H9 (cell line): Measurements from ENCODE around the gene WAPL. TPM values are rescaled to one million over a fixed set of nuclear protein-coding genes. Genes with fewer than 3 reads are reported as not detected.

Experiments
- DNase-seq: peaks from one replicate; pipeline ENCODE4 v3.0.0-alpha.2; 2017
- H2AFZ ChIP-seq: one replicate; pipeline ENCODE4 v1.6.1; 2013; ENCODE audit warnings: mild to moderate bottlenecking, low read length, control low read depth, moderate library complexity
- H2AK5ac ChIP-seq: 2 replicates; pipeline ENCODE4 v1.6.1; 2013; ENCODE audit warnings: low read length, control low read depth, mixed read lengths; ENCODE audit not compliant: insufficient read length
- H2BK120ac ChIP-seq: one replicate; pipeline ENCODE4 v1.6.1; 2013; ENCODE audit warnings: low read depth, mild to moderate bottlenecking, low read length, control low read depth, inconsistent platforms; ENCODE audit not compliant: poor library complexity, severe bottlenecking
- H2BK12ac ChIP-seq: 2 replicates; pipeline ENCODE4 v1.6.1; 2013; ENCODE audit warnings: low read length, control low read depth, mixed read lengths, low read depth; ENCODE audit not compliant: insufficient read length
- H2BK15ac ChIP-seq: 2 replicates; pipeline ENCODE4 v1.6.1; 2013; ENCODE audit warnings: low read depth, low read length, control low read depth
- H2BK20ac ChIP-seq: one replicate; pipeline ENCODE4 v1.6.1; 2013; ENCODE audit warnings: low read depth, mild to moderate bottlenecking, low read length, control low read depth, inconsistent platforms; ENCODE audit not compliant: poor library complexity, severe bottlenecking
- H2BK5ac ChIP-seq: 2 replicates; pipeline ENCODE4 v1.6.1; 2013; ENCODE audit warnings: low read length, control low read depth, mixed read lengths; ENCODE audit not compliant: insufficient read length
- H3K14ac ChIP-seq: 2 replicates; pipeline ENCODE4 v1.6.1; 2013; ENCODE audit warnings: low read length, control low read depth; ENCODE audit not compliant: insufficient read depth
- H3K18ac ChIP-seq: 2 replicates; pipeline ENCODE4 v1.6.1; 2013; ENCODE audit warnings: low read depth, mild to moderate bottlenecking, mixed read lengths, low read length, control low read depth; ENCODE audit not compliant: insufficient read length
- H3K23ac ChIP-seq: 2 replicates; pipeline ENCODE4 v1.6.1; 2013; ENCODE audit warnings: low read length, control low read depth, mixed read lengths, low read depth; ENCODE audit not compliant: insufficient read length
- H3K23me2 ChIP-seq: 2 replicates; pipeline ENCODE4 v1.6.1; 2013; ENCODE audit warnings: low read depth, mild to moderate bottlenecking, mixed read lengths, low read length, control low read depth; ENCODE audit not compliant: insufficient read length, poor library complexity, severe bottlenecking
- H3K27ac ChIP-seq: 2 replicates; pipeline ENCODE4 v1.5.1; 2013; ENCODE audit warnings: low read length, control low read depth, mixed read lengths, low read depth; ENCODE audit not compliant: insufficient read length
- H3K27me3 ChIP-seq: 2 replicates; pipeline ENCODE4 v1.6.1; 2013; ENCODE audit warnings: low read length, control low read depth, inconsistent platforms; ENCODE audit not compliant: insufficient read depth
- H3K4ac ChIP-seq: 2 replicates; pipeline ENCODE4 v1.6.1; 2013; ENCODE audit warnings: low read depth, mild to moderate bottlenecking, control low read depth, inconsistent platforms, low read length, moderate library complexity
- H3K4me1 ChIP-seq: 2 replicates; pipeline ENCODE4 v1.6.1; 2013; ENCODE audit warnings: low read length, control low read depth, inconsistent platforms; ENCODE audit not compliant: insufficient read depth
- H3K4me2 ChIP-seq: 2 replicates; pipeline ENCODE4 v1.6.1; 2013; ENCODE audit warnings: low read length, control low read depth, mixed read lengths; ENCODE audit not compliant: insufficient read length, insufficient read depth
- H3K56ac ChIP-seq: 2 replicates; pipeline ENCODE4 v1.6.1; 2013; ENCODE audit warnings: low read depth, mild to moderate bottlenecking, mixed read lengths, low read length, control low read depth; ENCODE audit not compliant: insufficient read length
- H3K79me1 ChIP-seq: 2 replicates; pipeline ENCODE4 v1.6.1; 2013; ENCODE audit warnings: low read depth, mild to moderate bottlenecking, moderate library complexity, low read length, control low read depth, inconsistent platforms; ENCODE audit not compliant: insufficient read depth, poor library complexity, severe bottlenecking
- H3K79me2 ChIP-seq: 2 replicates; pipeline ENCODE4 v1.6.1; 2013; ENCODE audit warnings: low read length, control low read depth, inconsistent platforms; ENCODE audit not compliant: insufficient read depth
- H3K9ac ChIP-seq: 2 replicates; pipeline ENCODE4 v1.6.1; 2013; ENCODE audit warnings: low read length, control low read depth, mixed read lengths; ENCODE audit not compliant: insufficient read length; ENCODE audit errors: extremely low read depth
- H3K9me3 ChIP-seq: one replicate; pipeline ENCODE4 v1.6.1; 2013; ENCODE audit warnings: low read depth, low read length, inconsistent platforms; ENCODE audit not compliant: control insufficient read depth
- H3T11ph ChIP-seq: one replicate; pipeline ENCODE4 v1.6.1; 2013; ENCODE audit warnings: mild to moderate bottlenecking, low read length, control low read depth, inconsistent platforms
- H4K20me1 ChIP-seq: one replicate; pipeline ENCODE4 v1.6.1; 2013; ENCODE audit not compliant: control insufficient read depth, insufficient read length, insufficient read depth
- H4K5ac ChIP-seq: 2 replicates; pipeline ENCODE4 v1.6.1; 2013; ENCODE audit warnings: low read depth, mild to moderate bottlenecking, mixed read lengths, low read length, control low read depth; ENCODE audit not compliant: insufficient read length
- H4K8ac ChIP-seq: replicated peaks from 2 replicates; pipeline ENCODE4 v1.6.1; 2013; ENCODE audit warnings: low read length, control low read depth, mixed read lengths, low read depth; ENCODE audit not compliant: insufficient read length
- H4K91ac ChIP-seq: 2 replicates; pipeline ENCODE4 v1.6.1; 2013; ENCODE audit warnings: low read depth, mild to moderate bottlenecking, moderate library complexity, mixed read lengths, low read length, control low read depth; ENCODE audit not compliant: insufficient read length
- H3K27ac Mint-ChIP-seq, 3 experiments: 2 replicates in 2 of 3; 3 replicates in 1 of 3; pipeline ENCODE4 v1.8.0; 2020 to 2021; ENCODE audit warnings: mixed read lengths in 3 of 3, mild to moderate bottlenecking in 1 of 3, moderate library complexity in 1 of 3
- H3K27me3 Mint-ChIP-seq: 2 replicates; pipeline ENCODE4 v1.8.0; 2021; ENCODE audit warnings: low read depth, mild to moderate bottlenecking, moderate library complexity, mixed read lengths
- H3K36me3 Mint-ChIP-seq, 3 experiments: 2 replicates in 2 of 3; 3 replicates in 1 of 3; pipeline ENCODE4 v1.8.0; 2020 to 2021; ENCODE audit warnings: low read depth in 3 of 3, mixed read lengths in 3 of 3; ENCODE audit not compliant: insufficient read depth in 1 of 3
- H3K4me1 Mint-ChIP-seq, 2 experiments: 2 replicates each; pipeline ENCODE4 v1.8.0; 2020; ENCODE audit warnings: mixed read lengths in 2 of 2
- H3K4me3 Mint-ChIP-seq, 2 experiments: 2 replicates in 1 of 2; 3 replicates in 1 of 2; pipeline ENCODE4 v1.8.0; 2020 to 2021; ENCODE audit warnings: mild to moderate bottlenecking in 2 of 2, mixed read lengths in 2 of 2, moderate library complexity in 1 of 2
- H3K9me3 Mint-ChIP-seq, 2 experiments: 2 replicates in 1 of 2; 3 replicates in 1 of 2; pipeline ENCODE4 v1.8.0; 2020; ENCODE audit warnings: mild to moderate bottlenecking in 2 of 2, mixed read lengths in 2 of 2, moderate library complexity in 1 of 2
- CTCF ChIP-seq: fragments of 200-600 bp; sonication (generic); conservative IDR thresholded peaks from 3 replicates; pipeline ENCODE4 v1.8.0; 2021; ENCODE audit warnings: antibody characterized with exemption, mild to moderate bottlenecking
- WGBS: extraction: QIAGEN DNeasy Blood & Tissue Kit; methylation state at CpG from one replicate; pipeline ENCODE4 v1.1.7; 2013; ENCODE audit warnings: missing lambda C conversion rate, low lambda C conversion rate, mixed read lengths; ENCODE audit not compliant: insufficient read length; ENCODE audit errors: extremely low coverage; 5-methylcytosine and 5-hydroxymethylcytosine counted together
- total RNA-seq: library from RNA; stranded (reverse); gene quantifications from 2 replicates; pipeline ENCODE4 v1.2.1, GENCODE V29; 2021

Gene WAPL
- total RNA-seq, 1 experiment from 2014 or later = 61.4 TPM

GRCh38 chr10:86509145-86509544 lies 12.4 kb downstream of the WAPL start:
- no peak overlapping the region for H2BK15ac ChIP-seq
- H4K8ac ChIP-seq = no peak overlapping the region
- H3T11ph ChIP-seq = no peak overlapping the region
- no peak overlapping the region for H3K4me2 ChIP-seq
- no peak overlapping the region for H3K9ac ChIP-seq
- no peaks in the 10 kb centered on the region for H3K27me3 Mint-ChIP-seq
- no peaks in the 10 kb centered on the region for H3K9me3 Mint-ChIP-seq
- no peak overlapping the region for H4K5ac ChIP-seq
- no peak overlapping the region for H2BK20ac ChIP-seq
- no peak for DNase-seq
- peaks cover 10 to 23% (median 18%) of the 10 kb centered on the region in 3 experiments; a peak in 6 of 7 replicates for H3K36me3 Mint-ChIP-seq
- H3K18ac ChIP-seq = no peak overlapping the region
- WGBS = no CpG with 5 or more reads among the region's 3 CpGs
- TF ChIP-seq CTCF = no peak
- no peaks in the 10 kb centered on the region for H3K27me3 ChIP-seq
- H3K4me1 ChIP-seq = peaks cover 4% of the 10 kb centered on the region; the same call in 1 of the 2 replicates
- H3K9me3 ChIP-seq = no peaks in the 10 kb centered on the region
- peaks cover 7% of the 10 kb centered on the region for H3K79me1 ChIP-seq
- no peak overlapping the region for H3K56ac ChIP-seq
- H3K27ac Mint-ChIP-seq = no peak overlapping the region
- no peak overlapping the region for H3K4me3 Mint-ChIP-seq
- H3K14ac ChIP-seq = no peak overlapping the region
- no peak overlapping the region for H3K4ac ChIP-seq
- no peaks in the 10 kb centered on the region for H3K23me2 ChIP-seq
- H2BK12ac ChIP-seq = no peak overlapping the region
- H2BK120ac ChIP-seq = no peak overlapping the region
- no peak overlapping the region for H2BK5ac ChIP-seq
- peaks cover 28% of the 10 kb centered on the region; the same call in 1 of the 2 replicates for H3K79me2 ChIP-seq
- H3K27ac ChIP-seq = no peak overlapping the region
- H4K20me1 ChIP-seq = no peaks in the 10 kb centered on the region
- H4K91ac ChIP-seq = no peak overlapping the region
- H3K4me1 Mint-ChIP-seq = peaks cover 19 to 21% of the 10 kb centered on the region in 2 experiments
- H2AK5ac ChIP-seq = no peak overlapping the region
- no peak overlapping the region for H2AFZ ChIP-seq
- H3K23ac ChIP-seq = no peak overlapping the region
